ENCODE measurements around the gene CRTAC1.

DNA sequence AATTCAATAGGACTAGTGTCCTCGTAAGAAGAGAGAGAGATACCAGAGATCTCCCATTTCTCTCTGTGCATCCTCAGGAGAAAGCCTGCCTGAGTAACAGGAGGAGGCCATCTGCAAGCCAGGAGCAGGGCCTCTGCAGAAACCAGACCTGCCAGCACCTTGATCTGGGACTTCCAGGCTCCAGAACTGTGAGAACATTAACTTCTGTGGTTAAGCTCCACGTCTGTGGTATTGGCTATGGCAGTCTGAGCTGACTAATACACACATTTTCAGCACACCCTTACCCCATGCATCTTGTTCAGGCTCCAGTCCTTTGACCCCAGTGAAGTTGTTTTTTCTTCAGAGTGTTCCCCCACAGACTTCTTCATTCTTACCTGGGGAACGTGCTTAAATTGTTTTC is 3.1 kb upstream of the CRTAC1 start:
- no peak for TF ChIP-seq RAD21 (IDR thresholded peaks at IDR 0.05; ENCODE audit: low read length)
- no peak for TF ChIP-seq CHD2 (IDR thresholded peaks at IDR 0.05; ENCODE audit: low read length, partially characterized antibody)
- no peak for TF ChIP-seq MXI1 (IDR thresholded peaks at IDR 0.05; ENCODE audit: low read depth, low read length)
- TF ChIP-seq EZH2phosphoT487 (IDR thresholded peaks at IDR 0.05; ENCODE audit: borderline replicate concordance, low read depth): no peak
